ENCODE results near the gene GIT1. TPM values are rescaled to one million over a fixed set of nuclear protein-coding genes. Genes with fewer than 3 reads are reported as not detected.
A peak's percentile ranks its signal among the peaks of the same experiment; 100 is the strongest.

GIT1 gene
- total and polyA plus RNA-seq, 2 of the 13 experiments (the other 11 are each of a cell fraction or from before 2014, with no cell fraction given), result 14.2 to 30.8 TPM

DNA sequence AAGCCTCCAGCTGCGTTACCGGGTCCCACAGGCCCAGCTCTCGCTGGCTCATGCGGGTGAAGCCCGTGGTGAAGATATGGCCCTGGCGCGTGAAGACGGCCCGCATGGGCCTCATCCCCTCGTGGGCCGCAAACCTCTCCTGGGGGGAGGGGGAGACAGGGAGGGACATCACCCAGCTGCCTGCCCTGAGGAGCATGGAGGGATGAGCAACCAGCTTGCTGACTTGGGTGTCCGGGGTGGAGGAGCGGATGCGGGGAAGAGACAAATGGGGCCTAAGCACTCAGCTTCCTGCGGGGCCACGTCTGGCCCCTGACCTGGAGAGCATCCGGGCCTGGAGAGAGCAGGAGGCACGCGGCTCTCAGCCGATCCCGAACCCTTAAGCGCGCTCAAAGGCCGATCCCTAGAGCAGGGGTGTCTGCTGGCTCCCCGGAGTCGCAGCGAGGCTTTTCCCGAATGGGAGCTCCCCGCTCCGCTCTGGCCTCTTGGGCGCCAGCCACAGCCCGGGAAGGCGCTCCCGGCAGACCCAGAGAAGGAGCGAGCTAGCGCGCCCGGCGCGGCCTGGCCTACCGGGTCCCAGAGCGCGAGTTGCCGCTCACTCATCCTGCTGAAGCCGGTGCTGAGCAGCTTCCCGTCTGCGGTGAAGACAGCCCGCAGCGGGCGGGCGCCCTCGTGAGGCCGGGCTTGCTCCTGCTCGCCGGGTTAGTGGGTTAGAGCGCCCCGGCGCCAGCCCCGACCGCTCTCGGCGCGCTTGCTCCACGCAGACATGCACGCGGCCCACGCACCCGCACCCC lies 28.2 kb upstream of the GIT1 start (continued):
- TF ChIP-seq RORA (CRISPR knock-in tag; IDR thresholded peaks at IDR 0.05) (no peak), ZNF772 (CRISPR knock-in tag; IDR thresholded peaks at IDR 0.05) (peak; percentile 62), ARNT2 (CRISPR knock-in tag; IDR thresholded peaks at IDR 0.05; ENCODE audit: low read depth) (0 out of 2 replicates have a peak, but pooled peaks have one; percentile 49), YEATS4 (CRISPR knock-in tag; IDR thresholded peaks at IDR 0.05; ENCODE audit: borderline replicate concordance) (0 out of 2 replicates have a peak, but pooled peaks have one; percentile 22), AGO2 (optimal IDR thresholded peaks at IDR 0.05; ENCODE audit: low read depth, low read length) (no peak), MYC (CRISPR knock-in tag; IDR thresholded peaks at IDR 0.05; ENCODE audit: borderline replicate concordance) (peak; percentile 46; the same call in 1 of the 2 replicates), ZFY (CRISPR knock-in tag; IDR thresholded peaks at IDR 0.05) (peak; percentile 86), ZNF598 (CRISPR knock-in tag; IDR thresholded peaks at IDR 0.05; ENCODE audit: borderline replicate concordance) (no peak), CHD4 (IDR thresholded peaks at IDR 0.05; ENCODE audit: borderline replicate concordance, low read length) (no peak), PHF20 (CRISPR knock-in tag; IDR thresholded peaks at IDR 0.05) (peak; percentile 31; the same call in 1 of the 2 replicates), RXRB (CRISPR knock-in tag; IDR thresholded peaks at IDR 0.05; ENCODE audit: borderline replicate concordance) (no peak)
- TF ChIP-seq, protein P1, sequence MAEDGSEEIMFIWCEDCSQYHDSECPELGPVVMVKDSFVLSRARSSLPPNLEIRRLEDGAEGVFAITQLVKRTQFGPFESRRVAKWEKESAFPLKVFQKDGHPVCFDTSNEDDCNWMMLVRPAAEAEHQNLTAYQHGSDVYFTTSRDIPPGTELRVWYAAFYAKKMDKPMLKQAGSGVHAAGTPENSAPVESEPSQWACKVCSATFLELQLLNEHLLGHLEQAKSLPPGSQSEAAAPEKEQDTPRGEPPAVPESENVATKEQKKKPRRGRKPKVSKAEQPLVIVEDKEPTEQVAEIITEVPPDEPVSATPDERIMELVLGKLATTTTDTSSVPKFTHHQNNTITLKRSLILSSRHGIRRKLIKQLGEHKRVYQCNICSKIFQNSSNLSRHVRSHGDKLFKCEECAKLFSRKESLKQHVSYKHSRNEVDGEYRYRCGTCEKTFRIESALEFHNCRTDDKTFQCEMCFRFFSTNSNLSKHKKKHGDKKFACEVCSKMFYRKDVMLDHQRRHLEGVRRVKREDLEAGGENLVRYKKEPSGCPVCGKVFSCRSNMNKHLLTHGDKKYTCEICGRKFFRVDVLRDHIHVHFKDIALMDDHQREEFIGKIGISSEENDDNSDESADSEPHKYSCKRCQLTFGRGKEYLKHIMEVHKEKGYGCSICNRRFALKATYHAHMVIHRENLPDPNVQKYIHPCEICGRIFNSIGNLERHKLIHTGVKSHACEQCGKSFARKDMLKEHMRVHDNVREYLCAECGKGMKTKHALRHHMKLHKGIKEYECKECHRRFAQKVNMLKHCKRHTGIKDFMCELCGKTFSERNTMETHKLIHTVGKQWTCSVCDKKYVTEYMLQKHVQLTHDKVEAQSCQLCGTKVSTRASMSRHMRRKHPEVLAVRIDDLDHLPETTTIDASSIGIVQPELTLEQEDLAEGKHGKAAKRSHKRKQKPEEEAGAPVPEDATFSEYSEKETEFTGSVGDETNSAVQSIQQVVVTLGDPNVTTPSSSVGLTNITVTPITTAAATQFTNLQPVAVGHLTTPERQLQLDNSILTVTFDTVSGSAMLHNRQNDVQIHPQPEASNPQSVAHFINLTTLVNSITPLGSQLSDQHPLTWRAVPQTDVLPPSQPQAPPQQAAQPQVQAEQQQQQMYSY (CRISPR knock-in tag; IDR thresholded peaks at IDR 0.05), result no peak
- TF ChIP-seq, protein P2, sequence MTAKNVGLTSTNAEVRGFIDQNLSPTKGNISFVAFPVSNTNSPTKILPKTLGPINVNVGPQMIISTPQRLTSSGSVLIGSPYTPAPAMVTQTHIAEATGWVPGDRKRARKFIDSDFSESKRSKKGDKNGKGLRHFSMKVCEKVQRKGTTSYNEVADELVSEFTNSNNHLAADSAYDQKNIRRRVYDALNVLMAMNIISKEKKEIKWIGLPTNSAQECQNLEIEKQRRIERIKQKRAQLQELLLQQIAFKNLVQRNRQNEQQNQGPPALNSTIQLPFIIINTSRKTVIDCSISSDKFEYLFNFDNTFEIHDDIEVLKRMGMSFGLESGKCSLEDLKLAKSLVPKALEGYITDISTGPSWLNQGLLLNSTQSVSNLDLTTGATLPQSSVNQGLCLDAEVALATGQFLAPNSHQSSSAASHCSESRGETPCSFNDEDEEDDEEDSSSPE (CRISPR knock-in tag; IDR thresholded peaks at IDR 0.05), result peak; percentile 37; the same call in 1 of the 2 replicates
- TF ChIP-seq, protein P3, sequence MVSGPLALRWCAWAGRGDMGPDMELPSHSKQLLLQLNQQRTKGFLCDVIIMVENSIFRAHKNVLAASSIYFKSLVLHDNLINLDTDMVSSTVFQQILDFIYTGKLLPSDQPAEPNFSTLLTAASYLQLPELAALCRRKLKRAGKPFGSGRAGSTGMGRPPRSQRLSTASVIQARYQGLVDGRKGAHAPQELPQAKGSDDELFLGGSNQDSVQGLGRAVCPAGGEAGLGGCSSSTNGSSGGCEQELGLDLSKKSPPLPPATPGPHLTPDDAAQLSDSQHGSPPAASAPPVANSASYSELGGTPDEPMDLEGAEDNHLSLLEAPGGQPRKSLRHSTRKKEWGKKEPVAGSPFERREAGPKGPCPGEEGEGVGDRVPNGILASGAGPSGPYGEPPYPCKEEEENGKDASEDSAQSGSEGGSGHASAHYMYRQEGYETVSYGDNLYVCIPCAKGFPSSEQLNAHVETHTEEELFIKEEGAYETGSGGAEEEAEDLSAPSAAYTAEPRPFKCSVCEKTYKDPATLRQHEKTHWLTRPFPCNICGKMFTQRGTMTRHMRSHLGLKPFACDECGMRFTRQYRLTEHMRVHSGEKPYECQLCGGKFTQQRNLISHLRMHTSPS (CRISPR knock-in tag; IDR thresholded peaks at IDR 0.05; ENCODE audit: low read depth), result no peak
- TF ChIP-seq, protein P4, sequence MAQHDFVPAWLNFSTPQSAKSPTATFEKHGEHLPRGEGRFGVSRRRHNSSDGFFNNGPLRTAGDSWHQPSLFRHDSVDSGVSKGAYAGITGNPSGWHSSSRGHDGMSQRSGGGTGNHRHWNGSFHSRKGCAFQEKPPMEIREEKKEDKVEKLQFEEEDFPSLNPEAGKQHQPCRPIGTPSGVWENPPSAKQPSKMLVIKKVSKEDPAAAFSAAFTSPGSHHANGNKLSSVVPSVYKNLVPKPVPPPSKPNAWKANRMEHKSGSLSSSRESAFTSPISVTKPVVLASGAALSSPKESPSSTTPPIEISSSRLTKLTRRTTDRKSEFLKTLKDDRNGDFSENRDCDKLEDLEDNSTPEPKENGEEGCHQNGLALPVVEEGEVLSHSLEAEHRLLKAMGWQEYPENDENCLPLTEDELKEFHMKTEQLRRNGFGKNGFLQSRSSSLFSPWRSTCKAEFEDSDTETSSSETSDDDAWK (CRISPR knock-in tag; IDR thresholded peaks at IDR 0.05), result no peak
- TF ChIP-seq, protein P5, sequence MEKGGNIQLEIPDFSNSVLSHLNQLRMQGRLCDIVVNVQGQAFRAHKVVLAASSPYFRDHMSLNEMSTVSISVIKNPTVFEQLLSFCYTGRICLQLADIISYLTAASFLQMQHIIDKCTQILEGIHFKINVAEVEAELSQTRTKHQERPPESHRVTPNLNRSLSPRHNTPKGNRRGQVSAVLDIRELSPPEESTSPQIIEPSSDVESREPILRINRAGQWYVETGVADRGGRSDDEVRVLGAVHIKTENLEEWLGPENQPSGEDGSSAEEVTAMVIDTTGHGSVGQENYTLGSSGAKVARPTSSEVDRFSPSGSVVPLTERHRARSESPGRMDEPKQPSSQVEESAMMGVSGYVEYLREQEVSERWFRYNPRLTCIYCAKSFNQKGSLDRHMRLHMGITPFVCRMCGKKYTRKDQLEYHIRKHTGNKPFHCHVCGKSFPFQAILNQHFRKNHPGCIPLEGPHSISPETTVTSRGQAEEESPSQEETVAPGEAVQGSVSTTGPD (CRISPR knock-in tag; IDR thresholded peaks at IDR 0.05), result no peak
- TF ChIP-seq, protein P6, sequence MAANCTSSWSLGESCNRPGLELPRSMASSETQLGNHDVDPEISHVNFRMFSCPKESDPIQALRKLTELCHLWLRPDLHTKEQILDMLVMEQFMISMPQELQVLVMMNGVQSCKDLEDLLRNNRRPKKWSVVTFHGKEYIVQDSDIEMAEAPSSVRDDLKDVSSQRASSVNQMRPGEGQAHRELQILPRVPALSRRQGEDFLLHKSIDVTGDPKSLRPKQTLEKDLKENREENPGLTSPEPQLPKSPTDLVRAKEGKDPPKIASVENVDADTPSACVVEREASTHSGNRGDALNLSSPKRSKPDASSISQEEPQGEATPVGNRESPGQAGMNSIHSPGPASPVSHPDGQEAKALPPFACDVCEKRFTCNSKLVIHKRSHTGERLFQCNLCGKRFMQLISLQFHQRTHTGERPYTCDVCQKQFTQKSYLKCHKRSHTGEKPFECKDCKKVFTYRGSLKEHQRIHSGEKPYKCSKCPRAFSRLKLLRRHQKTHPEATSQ (CRISPR knock-in tag; IDR thresholded peaks at IDR 0.05; ENCODE audit: borderline replicate concordance), result no peak
